ENCODE measurements around the gene FAM47B.

FAM47B gene

DNA sequence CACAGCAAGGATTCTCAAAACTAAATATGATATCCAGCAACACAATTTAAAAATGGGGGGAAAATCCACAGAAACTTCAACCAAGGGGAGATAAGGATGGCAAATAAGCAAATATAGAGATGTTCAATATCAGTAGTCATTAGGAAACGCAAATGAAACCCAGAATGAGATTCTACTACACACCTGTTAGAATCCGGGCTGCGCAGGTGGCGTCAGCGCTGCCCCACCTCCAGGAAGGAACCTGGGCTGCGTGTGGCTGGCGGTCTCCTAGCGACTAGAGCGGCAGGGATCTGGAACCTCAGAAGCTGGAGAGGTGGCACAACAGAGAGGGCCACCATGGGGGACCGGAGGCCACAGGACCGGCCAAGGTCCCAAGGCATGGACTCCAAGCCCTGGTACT, at the start of gene FAM47B:
FAM47B (plus strand) TSS at position 301 of the 400 bp plus-strand sequence; CDS start at position 337, 36 bp downstream.
- DNase-seq (ENCODE audit: low read depth), result no peak
- in situ Hi-C loops (cut with HindIII; ENCODE audit: low sequenced_read_pairs), result no loop called here
- H3K4me3 ChIP-seq (ENCODE audit: low read depth, low read length), result no peak within 1 kb of the TSS
- TF ChIP-seq, protein P1, sequence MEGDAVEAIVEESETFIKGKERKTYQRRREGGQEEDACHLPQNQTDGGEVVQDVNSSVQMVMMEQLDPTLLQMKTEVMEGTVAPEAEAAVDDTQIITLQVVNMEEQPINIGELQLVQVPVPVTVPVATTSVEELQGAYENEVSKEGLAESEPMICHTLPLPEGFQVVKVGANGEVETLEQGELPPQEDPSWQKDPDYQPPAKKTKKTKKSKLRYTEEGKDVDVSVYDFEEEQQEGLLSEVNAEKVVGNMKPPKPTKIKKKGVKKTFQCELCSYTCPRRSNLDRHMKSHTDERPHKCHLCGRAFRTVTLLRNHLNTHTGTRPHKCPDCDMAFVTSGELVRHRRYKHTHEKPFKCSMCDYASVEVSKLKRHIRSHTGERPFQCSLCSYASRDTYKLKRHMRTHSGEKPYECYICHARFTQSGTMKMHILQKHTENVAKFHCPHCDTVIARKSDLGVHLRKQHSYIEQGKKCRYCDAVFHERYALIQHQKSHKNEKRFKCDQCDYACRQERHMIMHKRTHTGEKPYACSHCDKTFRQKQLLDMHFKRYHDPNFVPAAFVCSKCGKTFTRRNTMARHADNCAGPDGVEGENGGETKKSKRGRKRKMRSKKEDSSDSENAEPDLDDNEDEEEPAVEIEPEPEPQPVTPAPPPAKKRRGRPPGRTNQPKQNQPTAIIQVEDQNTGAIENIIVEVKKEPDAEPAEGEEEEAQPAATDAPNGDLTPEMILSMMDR (IDR thresholded peaks at IDR 0.05; ENCODE audit: low read depth, low read length, missing control alignments), result no peak

DNA sequence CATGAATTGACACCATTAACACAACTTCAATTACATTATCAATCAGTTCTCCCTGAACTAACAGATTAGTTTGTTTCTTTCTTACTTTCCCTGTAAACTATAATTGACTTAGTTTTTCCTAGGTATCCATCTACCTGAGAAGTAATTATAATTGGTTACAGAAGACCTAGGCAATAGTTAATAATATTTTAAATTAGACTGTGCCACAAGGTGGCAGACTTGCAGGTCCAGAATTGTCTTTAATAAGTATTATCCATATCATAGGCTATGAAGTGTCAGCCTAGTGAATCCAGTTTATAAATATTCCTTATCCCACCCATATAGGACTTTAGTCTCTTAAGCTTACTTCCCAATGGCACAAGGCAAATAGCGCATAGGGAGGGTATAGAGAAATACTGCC, 48.9 kb upstream of the FAM47B start:
- no peak overlapping the region for H3K4me3 ChIP-seq (ENCODE audit: low read depth, low read length)
- in situ Hi-C loops (cut with HindIII; ENCODE audit: low sequenced_read_pairs), result no loop called here
- no peak for DNase-seq (ENCODE audit: low read depth)
- TF ChIP-seq, protein P1 (IDR thresholded peaks at IDR 0.05; ENCODE audit: low read depth, low read length, missing control alignments), result no peak

DNA sequence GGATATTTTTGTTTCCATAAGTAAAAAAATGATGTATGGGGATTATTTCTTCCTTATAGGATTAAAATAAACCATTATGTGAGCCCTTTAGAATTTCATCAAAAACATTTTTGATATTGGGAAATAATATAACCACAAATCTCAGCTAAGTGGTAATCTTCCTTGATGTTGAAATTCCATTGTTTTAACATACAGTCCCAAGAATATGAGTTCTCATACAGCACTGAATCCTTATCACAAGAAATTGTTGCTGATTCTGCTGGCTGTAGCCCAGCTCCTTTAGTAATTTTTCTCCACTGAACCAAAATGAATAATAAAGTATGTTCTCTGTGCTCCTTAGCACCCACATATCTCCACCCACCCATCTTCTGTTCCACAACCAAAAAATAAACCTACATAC, 41.9 kb upstream of the FAM47B start:
- DNase-seq (ENCODE audit: low read depth), result no peak
- no peak overlapping the region for H3K4me3 ChIP-seq (ENCODE audit: low read depth, low read length)
- TF ChIP-seq, protein P1 (IDR thresholded peaks at IDR 0.05; ENCODE audit: low read depth, low read length, missing control alignments), result no peak
- in situ Hi-C loops (cut with HindIII; ENCODE audit: low sequenced_read_pairs), result no loop called here

DNA sequence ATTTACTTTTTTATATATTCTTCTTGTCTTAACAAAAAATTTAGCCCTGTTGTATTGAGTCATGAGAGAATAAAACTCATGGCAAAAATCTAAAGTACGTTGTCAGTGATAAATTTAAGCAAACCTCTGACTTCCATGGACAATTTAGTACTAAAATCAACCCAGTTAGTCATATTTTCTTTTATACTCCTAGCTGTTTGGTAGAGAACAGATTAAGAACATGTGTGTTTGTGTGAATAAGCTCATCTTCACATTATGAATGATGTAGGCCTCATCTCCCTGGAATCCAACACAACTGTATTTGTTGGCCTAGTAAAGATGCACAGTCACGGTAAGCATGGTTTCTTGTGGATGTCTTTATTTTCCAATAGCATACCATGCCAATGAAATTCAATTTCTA, 40.8 kb upstream of the FAM47B start:
- no peak for DNase-seq (ENCODE audit: low read depth)
- H3K4me3 ChIP-seq (ENCODE audit: low read depth, low read length), result no peak overlapping the region
- TF ChIP-seq, protein P1 (IDR thresholded peaks at IDR 0.05; ENCODE audit: low read depth, low read length, missing control alignments), result no peak
- in situ Hi-C loops (cut with HindIII; ENCODE audit: low sequenced_read_pairs), result no loop called here

DNA sequence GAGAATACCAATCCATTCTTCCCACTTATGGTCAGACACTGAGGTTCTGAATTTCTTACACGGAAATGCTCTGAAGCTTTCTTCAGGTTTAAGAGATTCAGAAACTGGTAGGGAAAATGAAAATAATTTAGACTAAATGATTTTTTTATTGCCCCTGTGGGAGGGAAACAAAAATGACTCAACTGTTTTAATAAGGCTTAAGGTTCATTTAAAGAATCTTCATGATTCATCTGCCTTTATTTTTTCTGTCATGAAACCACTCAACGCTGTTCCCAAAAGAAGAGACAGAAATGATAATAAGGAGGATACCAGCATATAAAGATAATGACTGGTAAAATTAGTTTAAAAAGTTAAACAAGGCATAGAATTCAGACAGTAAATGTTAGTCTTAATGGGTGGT, 39.3 kb upstream of the FAM47B start:
- no peak for DNase-seq (ENCODE audit: low read depth)
- TF ChIP-seq, protein P1 (IDR thresholded peaks at IDR 0.05; ENCODE audit: low read depth, low read length, missing control alignments), result no peak
- H3K4me3 ChIP-seq (ENCODE audit: low read depth, low read length), result no peak overlapping the region
- in situ Hi-C loops (cut with HindIII; ENCODE audit: low sequenced_read_pairs), result no loop called here

- DNase-seq (ENCODE audit: low read depth), result no peak
- H3K4me3 ChIP-seq (ENCODE audit: low read depth, low read length), result no peak overlapping the region
- TF ChIP-seq, protein P1 (IDR thresholded peaks at IDR 0.05; ENCODE audit: low read depth, low read length, missing control alignments), result no peak
- in situ Hi-C loops (cut with HindIII; ENCODE audit: low sequenced_read_pairs), result no loop called here
Observed at GRCh38 chrX:34909151-34909550, 33.4 kb upstream of the FAM47B start.

Data from astrocyte of the cerebellum (primary cell).